ENCODE measurements around the gene UEVLD. TPM values are rescaled to one million over a fixed set of nuclear protein-coding genes. Genes with fewer than 3 reads are reported as not detected.

The UEVLD gene
- total RNA-seq, 1 donor from 2014 or later = 42.0 TPM

DNA sequence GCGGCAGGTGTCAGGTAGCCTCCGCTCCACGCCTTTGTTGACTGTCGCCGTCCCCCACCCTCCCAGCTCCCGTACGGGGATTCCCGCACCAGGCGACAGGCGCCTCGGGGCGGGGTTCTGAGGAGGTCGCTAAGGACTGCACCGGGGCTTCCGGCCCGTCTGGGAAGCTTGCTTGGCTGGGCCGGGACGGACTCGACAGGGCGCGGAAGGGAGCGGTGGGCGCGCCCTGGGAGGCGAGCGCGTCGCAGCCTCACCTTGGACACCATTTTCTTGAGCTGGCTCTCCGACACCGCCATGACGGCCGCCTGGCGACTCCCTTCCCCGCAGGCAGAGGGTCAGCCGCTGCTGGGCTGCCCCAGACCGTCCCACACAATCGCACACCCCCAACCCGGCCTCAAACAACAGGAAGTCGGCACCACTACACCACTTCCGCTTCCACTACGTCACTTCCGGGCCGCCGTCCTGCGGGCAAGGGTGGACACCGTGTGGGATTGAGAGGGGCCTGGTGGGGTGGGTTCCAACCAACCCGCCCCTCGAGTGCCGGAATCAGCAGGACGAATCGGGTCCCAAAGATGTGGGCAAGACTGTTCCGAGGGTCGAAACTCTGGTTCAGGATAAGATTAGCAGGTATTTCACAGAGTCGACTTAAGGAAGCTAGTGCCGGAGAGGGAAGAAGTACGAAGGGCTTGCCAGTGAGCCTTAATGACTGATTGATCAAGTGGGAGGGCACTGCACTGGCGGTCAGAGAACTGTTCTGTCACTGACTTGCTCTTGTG lies 61.8 kb downstream of the UEVLD start, which contains the start of gene TSG101:
TSS of gene TSG101 (minus strand) at position 422 of the 776 bp plus-strand sequence. CDS start at position 296, 126 bp downstream.
- no peaks in the 10 kb centered on the region for H3K27me3 ChIP-seq (ENCODE audit: control insufficient read depth, insufficient read depth, low read length)
- no peaks in the 10 kb centered on the region for H3K36me3 ChIP-seq (ENCODE audit: control insufficient read depth, insufficient read depth, low read length)
- peak; percentile 79 for DNase-seq (ENCODE audit: low read depth)
- TF ChIP-seq, protein P1, sequence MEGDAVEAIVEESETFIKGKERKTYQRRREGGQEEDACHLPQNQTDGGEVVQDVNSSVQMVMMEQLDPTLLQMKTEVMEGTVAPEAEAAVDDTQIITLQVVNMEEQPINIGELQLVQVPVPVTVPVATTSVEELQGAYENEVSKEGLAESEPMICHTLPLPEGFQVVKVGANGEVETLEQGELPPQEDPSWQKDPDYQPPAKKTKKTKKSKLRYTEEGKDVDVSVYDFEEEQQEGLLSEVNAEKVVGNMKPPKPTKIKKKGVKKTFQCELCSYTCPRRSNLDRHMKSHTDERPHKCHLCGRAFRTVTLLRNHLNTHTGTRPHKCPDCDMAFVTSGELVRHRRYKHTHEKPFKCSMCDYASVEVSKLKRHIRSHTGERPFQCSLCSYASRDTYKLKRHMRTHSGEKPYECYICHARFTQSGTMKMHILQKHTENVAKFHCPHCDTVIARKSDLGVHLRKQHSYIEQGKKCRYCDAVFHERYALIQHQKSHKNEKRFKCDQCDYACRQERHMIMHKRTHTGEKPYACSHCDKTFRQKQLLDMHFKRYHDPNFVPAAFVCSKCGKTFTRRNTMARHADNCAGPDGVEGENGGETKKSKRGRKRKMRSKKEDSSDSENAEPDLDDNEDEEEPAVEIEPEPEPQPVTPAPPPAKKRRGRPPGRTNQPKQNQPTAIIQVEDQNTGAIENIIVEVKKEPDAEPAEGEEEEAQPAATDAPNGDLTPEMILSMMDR (IDR thresholded peaks at IDR 0.05; ENCODE audit: insufficient read depth, low read length, poor library complexity, severe bottlenecking) = no peak
- H3K4me3 ChIP-seq (ENCODE audit: low read depth, low read length) = peak within 1 kb of the TSS; percentile 82

DNA sequence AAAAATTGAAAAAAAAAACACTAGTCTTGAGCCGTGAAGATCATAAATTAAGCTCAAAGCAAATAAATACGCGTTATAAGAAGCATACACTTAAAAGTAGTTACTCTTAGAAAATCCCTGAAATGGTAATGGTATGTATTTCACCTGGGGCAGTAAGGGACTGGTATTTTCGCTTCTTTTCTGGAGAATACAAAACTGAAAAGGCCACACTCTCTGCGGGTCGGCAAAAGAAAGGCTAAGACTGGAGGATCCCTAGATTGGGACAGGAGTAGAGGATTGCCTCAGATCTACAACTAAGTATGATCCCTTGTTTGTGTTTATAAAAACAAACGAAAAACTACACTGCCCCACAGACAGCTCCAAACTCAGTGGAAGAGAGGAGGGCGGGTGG lies 62.4 kb downstream of the UEVLD start:
- Histone ChIP-seq H3K36me3 (ENCODE audit: control insufficient read depth, insufficient read depth, low read length) (no peaks in the 10 kb centered on the region), H3K27me3 (ENCODE audit: control insufficient read depth, insufficient read depth, low read length) (no peaks in the 10 kb centered on the region), H3K4me3 (ENCODE audit: low read depth, low read length) (peak overlapping the region; percentile 82)
- DNase-seq (ENCODE audit: low read depth) = no peak
- TF ChIP-seq, protein P1 (IDR thresholded peaks at IDR 0.05; ENCODE audit: insufficient read depth, low read length, poor library complexity, severe bottlenecking) = no peak

DNA sequence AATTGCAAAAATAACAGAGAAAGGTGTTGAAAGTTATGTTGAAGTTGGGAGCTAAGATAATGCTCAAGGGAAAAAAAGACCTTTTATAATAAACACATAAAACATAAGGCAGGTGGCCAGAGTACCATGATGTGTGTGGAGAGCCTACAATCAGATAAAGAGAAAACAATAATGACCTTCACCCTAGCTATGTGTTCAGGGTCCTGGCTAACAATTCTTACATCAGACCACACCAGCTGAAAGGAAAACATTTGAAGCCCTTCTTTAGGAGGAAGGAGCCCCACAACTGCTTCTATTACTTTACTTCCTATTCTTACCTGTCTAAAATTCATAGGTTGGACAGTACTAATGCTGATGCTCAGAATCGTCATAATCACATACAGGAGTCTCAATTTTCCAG lies 64.3 kb downstream of the UEVLD start:
- H3K4me3 ChIP-seq (ENCODE audit: low read depth, low read length) = no peak overlapping the region
- H3K27me3 ChIP-seq (ENCODE audit: control insufficient read depth, insufficient read depth, low read length) = no peaks in the 10 kb centered on the region
- H3K36me3 ChIP-seq (ENCODE audit: control insufficient read depth, insufficient read depth, low read length) = no peaks in the 10 kb centered on the region
- TF ChIP-seq, protein P1 (IDR thresholded peaks at IDR 0.05; ENCODE audit: insufficient read depth, low read length, poor library complexity, severe bottlenecking) = no peak
- no peak for DNase-seq (ENCODE audit: low read depth)

DNA sequence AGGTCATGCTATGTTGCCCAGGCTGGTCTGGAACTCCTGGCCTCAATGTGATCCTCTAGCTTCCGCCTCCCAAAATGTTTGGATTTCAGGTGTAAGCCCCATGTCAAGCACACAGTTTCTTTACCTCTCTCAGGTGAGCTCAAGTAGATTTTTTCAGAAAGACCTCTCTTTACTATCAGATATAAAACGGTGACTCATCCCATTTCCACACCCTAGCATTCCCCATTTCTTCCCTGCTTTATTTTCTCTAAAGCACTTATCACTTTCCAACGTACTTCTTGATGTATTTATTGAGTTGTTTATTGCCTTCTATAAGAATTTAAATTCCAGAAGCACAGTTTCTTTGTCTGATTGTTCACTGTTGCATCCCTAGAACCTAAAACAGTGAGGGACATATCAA lies 65.5 kb downstream of the UEVLD start:
- no peak for DNase-seq (ENCODE audit: low read depth)
- H3K27me3 ChIP-seq (ENCODE audit: control insufficient read depth, insufficient read depth, low read length) = no peaks in the 10 kb centered on the region
- TF ChIP-seq, protein P1 (IDR thresholded peaks at IDR 0.05; ENCODE audit: insufficient read depth, low read length, poor library complexity, severe bottlenecking) = no peak
- no peak overlapping the region for H3K4me3 ChIP-seq (ENCODE audit: low read depth, low read length)
- no peaks in the 10 kb centered on the region for H3K36me3 ChIP-seq (ENCODE audit: control insufficient read depth, insufficient read depth, low read length)

DNA sequence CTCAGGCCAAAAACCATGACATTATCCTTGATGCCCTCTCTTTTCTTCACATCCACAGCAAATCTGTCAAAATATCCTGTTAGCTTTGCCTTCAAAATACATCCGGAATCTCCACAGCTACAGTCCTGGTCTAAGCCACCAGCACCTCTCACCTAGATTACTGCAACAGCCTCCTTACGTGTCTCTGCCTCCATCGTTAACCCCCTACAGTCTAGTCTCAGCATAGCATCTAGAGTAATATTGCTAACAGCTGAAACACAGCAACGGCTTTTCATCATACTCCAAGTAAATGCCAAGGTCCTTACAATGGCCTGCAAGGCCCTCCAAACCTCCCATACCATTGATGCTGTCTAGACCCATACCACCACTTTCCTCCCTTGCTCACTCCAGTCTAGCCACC lies 66.1 kb downstream of the UEVLD start:
- DNase-seq (ENCODE audit: low read depth) = no peak
- no peaks in the 10 kb centered on the region for H3K36me3 ChIP-seq (ENCODE audit: control insufficient read depth, insufficient read depth, low read length)
- TF ChIP-seq, protein P1 (IDR thresholded peaks at IDR 0.05; ENCODE audit: insufficient read depth, low read length, poor library complexity, severe bottlenecking) = no peak

DNA sequence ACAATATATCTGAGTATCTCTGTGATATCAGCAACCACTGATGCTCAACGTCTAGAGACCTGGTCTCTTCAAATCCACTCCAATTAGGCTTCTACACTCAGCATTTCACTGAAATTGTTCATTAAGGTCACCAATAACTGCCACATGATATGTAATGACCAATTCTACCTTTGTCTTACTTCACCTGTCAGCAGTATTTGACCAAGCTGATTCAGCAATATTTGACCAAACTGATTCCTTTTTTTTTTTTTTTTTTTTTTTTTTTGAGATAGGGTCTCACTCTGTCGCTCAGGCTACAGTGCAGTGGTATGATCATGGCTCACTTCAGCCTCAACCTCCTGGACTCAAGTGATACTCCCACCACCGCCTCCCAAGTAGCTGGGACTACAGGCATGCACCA lies 67.4 kb downstream of the UEVLD start:
- Histone ChIP-seq H3K27me3 (ENCODE audit: control insufficient read depth, insufficient read depth, low read length) (no peaks in the 10 kb centered on the region), H3K36me3 (ENCODE audit: control insufficient read depth, insufficient read depth, low read length) (no peaks in the 10 kb centered on the region), H3K4me3 (ENCODE audit: low read depth, low read length) (no peak overlapping the region)
- no peak for DNase-seq (ENCODE audit: low read depth)
- TF ChIP-seq, protein P1 (IDR thresholded peaks at IDR 0.05; ENCODE audit: insufficient read depth, low read length, poor library complexity, severe bottlenecking) = no peak

More for the DNA sequence above, 66.1 kb downstream of the UEVLD start:
- H3K27me3 ChIP-seq (ENCODE audit: control insufficient read depth, insufficient read depth, low read length) = no peaks in the 10 kb centered on the region
- no peak overlapping the region for H3K4me3 ChIP-seq (ENCODE audit: low read depth, low read length)
